Inferior parietal cortex (tissue), 1 donor: ENCODE results near the gene DPH7.
"Not testable (repeated sequence)": the region's sequence is repeated elsewhere in the genome, so short reads cannot be mapped to it uniquely, and the experiment has no call there.

Experiments used
- DNase-seq: peaks from one replicate; pipeline ENCODE4 v3.0.0-alpha.2; 2016; ENCODE audit errors: extremely low spot score

The DPH7 gene

DNA sequence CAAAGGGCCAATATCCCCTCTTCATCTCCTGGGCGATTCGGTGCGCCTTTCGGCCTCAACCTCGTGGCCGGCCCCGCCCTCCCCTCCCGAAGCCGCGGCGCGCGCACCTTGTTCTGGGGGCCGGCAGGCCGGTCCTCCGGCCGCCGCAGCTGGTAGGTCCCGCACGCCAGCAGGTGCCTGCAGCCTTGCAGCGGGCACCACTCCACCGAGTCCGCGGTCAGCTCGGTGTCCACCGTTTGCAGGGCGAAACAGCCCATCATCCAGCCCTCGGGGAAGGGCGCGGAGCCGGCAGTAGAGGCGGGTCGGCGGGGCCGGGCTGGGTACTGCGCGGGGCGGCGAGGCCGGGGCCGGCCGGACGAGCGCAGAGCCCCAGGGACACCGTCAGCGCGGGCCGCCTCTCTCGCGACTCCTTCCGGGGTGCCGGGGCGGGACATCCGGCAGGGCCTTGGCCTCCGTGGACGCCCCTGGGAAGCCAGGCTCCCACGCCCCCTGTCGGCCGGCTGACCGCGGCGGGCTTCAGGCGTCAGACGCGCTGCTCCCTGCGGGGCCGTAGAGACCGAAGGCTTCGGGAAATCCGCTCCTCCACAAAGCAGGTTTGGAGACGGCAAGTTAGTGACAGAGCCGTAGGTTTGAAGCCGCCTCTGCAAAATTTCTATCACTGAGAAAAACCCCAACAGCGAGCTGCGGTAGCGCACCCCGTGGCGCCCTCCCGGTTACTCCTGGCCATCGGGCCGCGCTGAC is at the start of gene DPH7:
Gene DPH7 (minus strand): TSS at position 408 of the 741 bp plus-strand sequence. CDS start 148 bp downstream, at position 260.
- peak; percentile 97 for DNase-seq

DNA sequence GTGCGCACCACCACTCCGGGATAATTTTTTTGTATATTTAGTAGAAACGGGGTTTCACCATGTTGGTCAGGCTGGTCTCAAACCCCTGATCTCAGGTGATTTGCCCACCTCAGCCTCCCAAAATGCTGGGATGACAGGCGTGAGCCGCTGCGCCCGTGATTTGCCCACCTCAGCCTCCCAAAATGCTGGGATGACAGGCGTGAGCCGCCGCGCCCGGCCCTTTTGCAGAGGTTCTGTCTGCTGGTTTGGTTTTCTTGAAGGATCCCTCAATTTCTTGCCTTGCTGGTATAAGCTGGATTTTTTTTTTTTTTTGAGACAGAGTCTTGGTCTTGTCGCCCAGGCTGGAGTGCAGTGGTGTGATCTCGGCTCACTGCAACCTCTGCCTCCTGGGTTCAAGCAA is 48.7 kb upstream of the DPH7 start:
- not testable (repeated sequence) for DNase-seq

DNA sequence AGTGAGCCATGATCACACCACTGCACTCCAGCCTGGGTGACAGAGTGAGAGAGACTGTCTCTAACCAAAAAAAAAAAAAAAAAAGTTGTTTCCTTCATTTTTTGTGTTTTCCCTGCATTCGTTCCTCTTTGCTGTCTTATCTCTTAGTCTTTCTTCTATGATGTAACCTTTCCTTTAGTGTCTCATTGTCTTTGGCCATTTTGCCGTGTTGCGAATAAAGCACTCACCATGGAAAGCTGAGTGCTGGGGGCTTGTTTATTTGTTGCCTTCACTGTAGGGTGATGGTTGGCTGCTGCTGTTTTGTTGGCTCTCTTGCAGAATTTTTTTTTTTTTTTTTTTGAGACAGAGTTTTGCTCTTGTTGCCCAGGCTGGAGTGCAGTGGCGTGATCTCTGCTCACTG is 47.7 kb upstream of the DPH7 start:
- no peak for DNase-seq

DNA sequence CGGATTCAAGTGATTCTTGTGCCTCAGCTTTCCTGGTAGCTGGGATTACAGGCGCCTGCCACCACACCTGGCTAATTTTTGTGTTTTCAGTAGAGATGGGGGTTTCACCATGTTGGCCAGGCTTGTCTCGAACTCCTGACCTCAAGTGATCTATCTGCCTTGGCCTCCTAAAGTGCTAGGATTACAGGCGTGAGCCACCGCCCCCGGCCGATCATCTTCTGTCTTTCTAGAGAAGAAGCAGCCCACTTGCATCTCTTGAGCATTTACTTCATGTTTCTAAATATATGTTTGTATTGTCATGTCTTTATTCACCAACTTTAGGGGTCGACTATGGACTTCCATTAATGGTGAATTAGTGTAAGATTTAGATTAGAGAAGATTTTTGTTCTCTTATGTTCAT is 43.5 kb upstream of the DPH7 start:
- not testable (repeated sequence) for DNase-seq

DNA sequence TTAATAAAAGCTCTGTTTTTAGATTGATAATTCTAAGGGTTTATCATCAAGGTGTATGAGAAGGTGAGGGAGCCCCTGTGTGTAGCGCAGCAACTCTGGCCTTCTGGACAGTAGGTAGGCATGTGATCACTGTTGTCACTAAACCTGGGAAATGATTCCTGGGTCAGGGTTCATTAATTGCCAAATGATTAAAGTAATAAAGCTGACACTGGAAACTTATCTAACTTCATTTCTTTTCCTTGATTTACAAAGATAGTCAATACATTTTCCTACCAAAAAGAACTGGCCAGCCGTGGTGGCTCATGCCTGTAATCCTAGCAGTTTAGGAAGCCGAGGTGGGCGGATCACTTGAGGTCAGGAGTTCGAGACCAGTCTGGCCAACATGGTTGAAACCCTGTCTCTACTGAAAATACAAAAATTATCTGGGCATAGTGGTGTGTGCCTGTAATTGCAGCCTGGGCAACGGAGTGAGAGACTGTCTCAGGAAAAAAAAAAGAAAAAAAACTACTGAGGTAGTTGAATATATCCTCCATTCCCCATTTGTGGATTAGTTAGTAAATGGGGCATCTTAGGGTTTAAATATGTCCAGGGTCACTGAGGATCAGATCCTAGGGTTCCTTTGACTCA is 42.5 kb upstream of the DPH7 start:
- no peak for DNase-seq

DNA sequence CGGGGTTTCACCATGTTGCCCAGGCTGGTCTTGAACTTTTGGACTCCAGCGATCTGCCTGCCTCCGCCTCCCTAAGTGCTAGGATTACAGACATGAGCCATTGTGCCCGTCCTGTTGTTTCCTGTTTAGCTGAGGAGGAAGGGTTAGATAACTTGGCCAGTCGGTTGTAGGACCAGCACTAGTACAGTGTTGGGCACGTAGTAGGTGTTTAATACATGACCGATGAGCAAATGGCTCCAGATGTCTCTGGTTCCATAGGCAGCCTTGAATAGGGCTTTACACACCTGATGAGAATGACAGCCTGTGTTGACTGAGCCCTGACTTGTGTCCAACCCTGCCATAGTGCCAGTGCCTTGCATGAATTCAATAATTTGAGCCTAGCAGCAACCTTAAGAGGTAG is 41.9 kb upstream of the DPH7 start:
- DNase-seq = no peak

DNA sequence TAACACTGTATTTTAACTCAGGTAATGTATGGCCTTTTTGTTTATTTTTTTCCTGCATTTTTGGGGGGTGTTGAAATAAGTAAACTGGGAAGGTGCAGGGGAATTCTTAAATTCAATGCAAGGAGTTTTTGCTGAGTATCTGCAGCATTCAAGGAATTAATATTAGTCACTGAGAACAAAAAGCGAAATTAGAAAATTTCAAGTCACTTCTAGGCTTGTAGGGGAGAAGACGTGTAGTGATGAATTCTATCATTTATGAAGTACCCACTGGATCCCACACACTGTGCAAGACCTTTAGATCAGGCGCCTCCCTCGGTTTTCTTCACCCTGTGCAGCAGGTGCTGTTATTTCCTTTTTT is 41.3 kb upstream of the DPH7 start:
- no peak for DNase-seq

DNA sequence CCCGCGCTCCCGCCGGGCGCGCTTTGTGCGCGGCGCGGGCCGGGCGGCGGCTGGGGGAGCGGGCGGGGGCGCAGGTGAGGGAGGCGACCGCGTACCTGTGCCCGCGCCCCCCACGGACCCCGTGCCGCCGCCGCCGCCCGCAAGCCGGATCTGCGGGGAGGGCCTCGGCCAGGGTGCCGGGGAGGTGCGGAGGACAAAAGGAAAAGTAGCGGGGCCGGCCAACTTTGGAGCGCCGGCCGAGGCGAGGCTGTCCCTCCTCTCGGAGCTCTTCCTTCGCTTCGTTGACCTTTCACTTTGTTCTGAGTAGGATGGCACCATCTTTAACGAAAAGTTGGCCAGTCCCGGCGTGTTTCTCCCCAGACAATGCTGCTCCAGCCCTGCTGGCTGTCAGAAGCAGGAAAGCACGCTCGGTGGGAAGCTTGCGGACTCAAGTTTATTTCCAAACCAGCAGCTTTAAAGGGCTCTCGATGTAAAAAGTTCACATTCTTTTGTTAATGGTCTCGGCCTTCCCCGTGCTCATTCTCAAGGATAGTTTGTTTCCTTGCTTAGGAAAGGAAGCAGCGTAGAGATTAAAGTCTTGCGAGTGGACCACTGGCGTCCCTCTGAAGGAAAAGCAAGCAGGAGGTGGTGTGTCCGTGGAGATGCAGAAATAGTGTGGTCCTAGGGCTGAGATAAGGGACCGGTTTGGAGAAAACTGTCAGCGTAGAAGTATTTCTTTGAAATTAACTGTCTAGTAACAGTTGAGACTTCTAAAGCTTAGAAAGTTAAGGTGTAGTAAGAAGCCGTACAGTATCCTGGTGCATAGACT is 40.7 kb upstream of the DPH7 start:
- DNase-seq = no peak

DNA sequence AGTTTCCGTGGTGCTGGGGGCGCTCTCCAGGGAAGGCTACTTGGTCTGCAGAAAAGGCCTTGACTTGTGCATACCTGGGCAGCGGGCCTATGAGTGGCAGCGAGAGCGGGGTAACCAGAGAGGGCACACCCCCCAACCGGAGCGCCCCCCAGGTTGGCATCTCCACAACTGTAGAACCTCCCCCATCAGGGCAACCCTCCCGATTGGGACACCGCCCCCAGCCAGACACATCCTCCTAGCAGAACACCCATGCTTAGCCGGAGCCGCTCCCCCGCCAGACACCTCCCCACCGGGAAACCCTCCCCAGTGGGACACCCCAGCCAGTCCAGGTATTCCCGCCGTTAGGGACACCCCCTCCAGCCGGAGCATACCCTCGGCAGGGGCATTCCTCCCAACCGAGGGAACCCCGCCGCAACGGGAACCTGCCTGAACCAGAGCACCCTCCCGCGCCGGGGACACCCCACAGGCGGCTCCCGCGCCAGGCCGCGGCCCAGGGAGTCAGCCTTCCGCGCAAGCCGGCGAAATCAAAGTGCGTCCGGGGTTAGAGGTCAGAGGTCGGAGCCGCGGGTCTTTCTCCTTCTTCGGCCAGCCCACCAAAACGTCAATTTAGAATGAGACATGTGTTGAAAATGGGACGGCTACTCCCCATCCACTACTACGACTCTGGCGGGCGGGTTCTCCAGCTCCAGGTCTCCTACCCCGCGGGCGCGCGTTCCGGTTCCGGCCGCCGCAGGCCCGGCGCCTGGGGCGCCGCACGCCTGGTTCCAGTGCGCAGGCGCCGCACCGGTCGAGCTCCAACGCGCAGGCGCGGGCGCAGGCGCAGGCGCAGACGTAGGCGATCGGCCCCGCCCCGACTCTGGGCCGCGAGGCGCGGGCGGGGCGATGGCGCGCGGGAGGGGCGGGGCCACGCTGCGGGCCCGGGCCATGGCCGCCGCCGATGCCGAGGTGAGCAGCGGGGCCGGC is 39.7 kb upstream of the DPH7 start, which contains the start of gene EHMT1:
Gene EHMT1 (plus strand): TSS at position 901 of the 963 bp plus-strand sequence. CDS start 24 bp downstream, at position 925.
- peak; percentile 88 for DNase-seq

DNA sequence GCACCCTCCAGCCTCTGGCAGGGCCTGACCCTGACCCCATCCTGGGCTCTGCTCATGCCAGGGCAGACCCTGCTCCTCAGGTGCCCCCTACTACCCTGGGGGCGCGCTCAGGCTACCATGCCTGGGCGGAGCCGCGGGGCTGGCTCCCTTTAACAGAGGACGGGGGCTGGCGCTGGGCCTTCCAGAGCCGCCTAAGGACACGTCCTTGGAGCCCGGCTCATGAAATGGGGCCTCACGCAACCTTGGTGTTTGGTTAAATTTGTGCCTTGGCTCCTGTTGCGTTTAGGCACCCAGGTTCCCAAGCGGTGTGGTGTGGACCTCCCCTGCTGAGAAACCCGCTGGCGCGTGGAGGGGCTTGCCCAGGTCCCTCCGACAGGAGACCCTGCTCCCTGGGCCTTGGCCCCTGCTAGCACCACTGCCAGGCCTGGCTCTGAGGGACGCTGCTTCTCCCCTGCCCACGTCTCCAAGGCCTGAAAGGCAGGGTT is 36.7 kb upstream of the DPH7 start:
- DNase-seq = no peak

DNA sequence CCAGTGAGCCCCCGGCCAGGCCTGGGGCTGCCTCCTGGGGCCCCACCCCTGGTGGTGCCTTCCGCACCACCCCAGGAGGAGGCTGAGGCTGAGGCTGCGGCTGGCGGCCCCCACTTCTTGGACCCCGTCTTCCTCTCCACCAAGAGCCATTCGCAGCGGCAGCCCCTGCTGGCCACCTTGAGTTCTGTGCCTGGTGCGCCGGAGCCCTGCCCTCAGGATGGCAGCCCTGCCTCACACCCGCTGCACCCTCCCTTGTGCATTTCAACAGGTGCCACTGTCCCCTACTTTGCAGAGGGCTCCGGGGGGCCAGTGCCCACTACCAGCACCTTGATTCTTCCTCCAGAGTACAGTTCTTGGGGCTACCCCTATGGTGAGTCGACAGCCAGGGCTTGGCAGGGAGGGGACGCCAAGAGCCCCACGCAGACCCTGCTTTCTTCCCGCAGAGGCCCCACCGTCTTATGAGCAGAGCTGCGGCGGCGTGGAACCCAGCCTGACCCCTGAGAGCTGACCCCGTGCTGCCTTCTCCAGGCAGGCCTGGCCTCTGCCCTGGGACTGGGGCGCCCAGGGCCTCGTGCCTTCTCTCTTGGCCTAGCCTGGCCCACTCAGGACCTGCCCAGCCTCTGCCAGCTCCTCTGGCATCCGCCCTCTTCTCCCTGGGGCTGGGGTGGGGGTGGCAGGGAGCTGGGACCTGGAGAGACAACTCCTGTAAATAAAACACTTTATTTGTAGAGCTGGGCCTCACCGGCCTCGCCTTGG is 36.1 kb upstream of the DPH7 start:
- DNase-seq = no peak

DNA sequence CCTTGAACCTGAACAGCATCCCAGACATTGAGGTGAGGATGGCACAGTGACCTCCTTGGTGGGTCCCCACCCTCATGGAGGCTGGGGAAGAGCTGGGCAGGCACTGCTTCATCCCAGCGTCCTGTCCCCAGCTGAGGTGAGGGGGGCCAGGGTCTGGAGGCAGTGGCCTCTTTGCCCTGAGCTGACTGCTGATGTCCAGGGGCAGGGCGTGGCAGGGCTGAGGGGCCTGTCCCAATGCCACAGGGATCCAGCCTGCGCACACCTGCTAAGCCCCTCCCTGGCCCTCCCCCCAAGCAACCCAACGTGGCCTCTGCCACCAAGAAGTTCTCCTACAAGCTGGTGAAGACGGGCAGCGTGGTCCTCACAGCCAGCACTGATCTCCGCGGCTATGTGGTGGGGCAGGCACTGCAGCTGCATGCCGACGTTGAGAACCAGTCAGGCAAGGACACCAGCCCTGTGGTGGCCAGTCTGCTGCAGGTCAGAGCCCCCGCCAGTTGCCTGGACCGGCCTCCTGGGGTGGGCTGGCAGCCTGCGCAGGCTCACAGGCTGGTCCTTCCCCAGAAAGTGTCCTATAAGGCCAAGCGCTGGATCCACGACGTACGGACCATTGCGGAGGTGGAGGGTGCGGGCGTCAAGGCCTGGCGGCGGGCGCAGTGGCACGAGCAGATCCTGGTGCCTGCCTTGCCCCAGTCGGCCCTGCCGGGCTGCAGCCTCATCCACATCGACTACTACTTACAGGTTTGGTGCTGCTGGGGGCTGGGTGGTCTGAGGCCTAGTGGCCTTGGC is 35.2 kb upstream of the DPH7 start:
- DNase-seq = no peak

DNA sequence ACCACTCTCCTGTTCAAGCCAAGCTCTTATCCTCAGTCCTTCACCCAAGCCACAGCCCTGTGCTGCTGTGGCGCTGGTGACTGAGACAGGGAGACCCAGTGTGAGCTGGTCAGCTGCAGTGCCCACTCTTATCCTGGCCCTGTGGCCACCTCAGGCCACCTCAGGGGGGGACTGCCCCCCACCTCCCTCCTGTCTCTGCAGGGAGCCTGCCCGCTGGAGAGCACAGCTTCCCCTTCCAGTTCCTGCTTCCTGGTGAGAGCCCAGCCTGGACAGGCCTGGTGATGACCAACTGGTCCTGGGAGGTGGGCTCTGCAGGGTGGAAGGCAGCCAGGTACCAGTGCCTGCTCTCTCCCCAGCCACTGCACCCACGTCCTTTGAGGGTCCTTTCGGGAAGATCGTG is 34.5 kb upstream of the DPH7 start:
- DNase-seq = no peak

DNA sequence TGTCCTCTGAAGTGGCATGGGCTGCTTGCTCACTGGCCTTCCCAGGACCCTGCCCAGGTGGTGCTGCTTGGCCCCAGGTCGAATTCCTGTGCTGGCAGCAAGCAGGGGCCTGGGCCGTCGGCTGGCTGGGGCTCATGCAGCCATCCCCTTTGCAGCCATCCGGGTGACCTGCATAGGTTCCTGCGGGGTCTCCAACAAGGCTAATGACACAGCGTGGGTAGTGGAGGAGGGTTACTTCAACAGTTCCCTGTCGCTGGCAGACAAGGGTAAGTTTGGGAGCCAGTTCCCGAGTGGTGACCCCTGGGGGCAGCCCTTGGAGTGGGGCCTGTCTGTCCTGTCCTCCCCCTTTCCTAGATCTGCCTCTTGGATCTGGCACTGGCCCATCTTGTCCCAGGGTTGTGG is 34.0 kb upstream of the DPH7 start:
- no peak for DNase-seq

DNA sequence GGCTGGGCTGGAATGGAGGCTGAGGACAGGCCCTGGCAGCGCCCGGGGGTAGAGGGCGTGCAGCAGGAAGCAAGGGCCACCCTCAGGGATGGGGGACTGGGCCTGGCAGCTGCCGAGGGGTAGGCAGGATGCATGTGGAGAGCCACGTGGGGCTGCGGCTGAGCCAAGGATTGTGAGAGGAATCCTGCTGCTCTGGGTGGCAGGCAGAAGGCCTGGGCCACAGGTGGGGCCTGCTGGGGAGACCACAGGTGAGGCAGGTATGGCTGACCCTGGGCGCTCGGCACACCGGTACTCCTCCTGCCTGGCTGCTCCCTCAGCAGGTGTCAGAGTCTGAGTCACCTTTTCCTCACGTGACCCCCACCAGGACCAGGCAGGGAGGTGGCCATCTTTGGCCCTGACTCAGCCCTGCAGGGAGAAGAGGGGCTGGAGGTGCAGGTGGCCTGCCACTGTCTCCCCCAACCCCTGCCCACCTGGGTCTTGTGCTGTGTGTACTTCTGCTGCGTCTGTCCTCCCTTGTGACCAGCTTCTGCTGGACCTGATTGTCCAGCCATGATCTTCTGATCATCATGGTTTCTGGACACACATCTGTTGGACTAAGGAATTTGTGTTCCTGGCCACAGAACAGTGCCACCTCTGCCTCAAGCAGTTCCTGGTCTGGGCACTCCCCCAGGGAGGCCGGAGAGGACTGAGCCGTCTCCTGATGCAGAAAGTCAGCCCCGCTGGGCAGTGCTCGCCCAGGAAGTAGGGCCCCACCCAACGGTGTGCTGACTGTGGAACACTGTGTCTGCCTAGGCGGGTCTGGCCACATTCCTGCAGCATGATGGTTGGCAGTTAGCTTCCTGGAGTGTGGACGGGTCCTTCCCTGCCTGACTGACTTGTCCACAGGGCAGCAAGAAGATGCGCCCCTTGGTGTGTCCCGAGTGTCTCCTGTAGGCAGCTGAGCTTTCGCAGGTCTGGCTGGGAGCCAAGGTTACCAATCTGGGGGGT is 33.2 kb upstream of the DPH7 start:
- DNase-seq = no peak

DNA sequence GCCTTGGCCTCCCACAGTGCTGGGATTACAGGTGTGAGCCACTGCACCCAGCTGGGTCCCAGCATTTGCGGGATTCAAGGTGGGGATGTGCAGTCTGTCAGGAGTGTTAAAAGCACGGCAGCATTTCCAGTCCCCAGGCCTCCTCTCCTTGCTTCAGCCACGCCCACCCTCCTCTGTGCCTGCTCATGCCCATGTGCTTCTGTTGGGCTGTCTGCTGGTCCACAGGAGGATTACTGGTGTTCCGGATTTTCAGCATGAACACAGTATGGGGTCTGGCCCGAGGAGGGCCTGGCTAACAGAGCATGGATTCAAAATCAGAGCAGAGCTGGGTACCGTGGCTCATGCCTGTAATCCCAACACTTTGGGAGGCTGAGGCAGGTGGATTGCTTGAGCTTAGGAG is 32.2 kb upstream of the DPH7 start:
- no peak for DNase-seq

DNA sequence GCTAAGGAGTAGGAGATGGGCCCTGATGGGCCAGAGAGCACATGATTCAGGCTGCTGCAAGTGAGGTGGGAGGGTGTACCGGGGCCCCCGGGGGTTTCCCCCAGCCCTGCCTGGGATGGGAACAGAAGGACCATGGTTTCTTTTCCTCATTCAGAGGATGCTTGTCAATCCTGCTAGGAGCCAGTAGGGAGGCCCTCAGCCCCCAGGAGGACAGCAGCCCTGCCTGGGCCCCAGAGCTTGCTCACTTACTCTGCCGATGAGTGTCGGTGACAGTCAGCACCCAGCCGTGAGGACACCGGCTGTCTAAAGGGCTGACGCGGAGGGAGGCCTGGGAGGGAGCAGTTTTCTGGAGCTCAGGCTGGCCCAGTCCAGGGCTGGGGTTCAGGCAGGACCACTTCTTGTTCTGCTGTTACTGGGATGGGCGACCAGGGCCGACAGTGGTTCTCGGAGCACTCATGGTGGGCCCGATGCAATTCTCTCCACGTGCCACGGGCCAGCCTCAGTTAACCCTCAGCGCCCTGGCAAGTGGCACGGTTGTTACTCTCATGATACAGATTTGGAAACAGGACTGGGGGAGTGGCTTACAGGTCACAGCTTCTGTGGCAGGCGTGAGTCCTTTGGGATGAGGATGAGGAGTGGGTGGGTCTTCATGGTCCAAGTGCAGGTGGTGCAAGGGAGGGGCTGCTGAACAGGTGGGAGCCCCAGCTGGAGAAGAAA is 28.6 kb upstream of the DPH7 start:
- DNase-seq = no peak

DNA sequence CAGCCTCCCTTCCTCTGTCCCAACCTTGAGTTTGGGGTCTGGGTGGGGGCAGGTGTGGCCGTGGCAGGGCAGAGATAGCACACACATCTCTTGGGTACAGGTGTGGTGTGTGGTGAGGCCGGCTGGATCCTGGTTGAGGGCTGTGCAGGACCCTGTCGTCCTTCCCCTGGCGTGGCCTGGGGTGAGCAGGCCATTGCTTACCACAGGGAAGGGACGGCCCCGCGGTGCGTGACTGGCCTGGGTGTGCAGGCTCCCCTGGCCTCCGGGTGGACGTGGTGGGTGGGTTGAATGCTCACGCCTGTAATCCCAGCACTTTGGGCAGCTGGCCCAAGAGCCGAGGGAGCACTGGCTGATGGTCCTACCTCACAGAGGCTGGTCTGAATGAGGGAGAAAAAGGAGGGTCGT is 28.0 kb upstream of the DPH7 start:
- no peak for DNase-seq
